ENCODE data around the gene HAO2. TPM values are rescaled to one million over a fixed set of nuclear protein-coding genes. Genes with fewer than 3 reads are reported as not detected.
A peak's percentile ranks its signal among the peaks of the same experiment; 100 is the strongest.

HAO2 gene
- total RNA-seq (not detected), polyA plus RNA-seq (ENCODE audit: insufficient read length in 6 of 6) (under 1 TPM; 0.11 to 0.76 (median 0.35) TPM)
- long read RNA-seq, donor 1: 0 reads
- long read RNA-seq, donor 2: 0 reads
- long read RNA-seq, donor 3: 0 reads
- long read RNA-seq, donor 4: 0 reads
- long read RNA-seq, donor 5: 0 reads
- long read RNA-seq, donor 6: 0 reads
- long read RNA-seq, donor 7: 0 reads
- long read RNA-seq, donor 8: 0 reads
- long read RNA-seq, donor 9: 0 reads
- long read RNA-seq, donor 10: 0 reads
- long read RNA-seq, donor 11: 0 reads
- long read RNA-seq, donor 12: 0 reads

GRCh38 chr1:119368554-119368953 is at the start of gene HAO2:
HAO2 (plus strand) TSS chr1:119368785; CDS start chr1:119381086, 12,301 bp downstream.
- no peaks in the 10 kb centered on the region for H3K4me1 ChIP-seq
- no peak within 1 kb of the TSS for H3K27ac ChIP-seq
- no peaks in the 10 kb centered on the region for H3K9me3 ChIP-seq
- no peaks in the 10 kb centered on the region for H3K36me3 ChIP-seq
- ATAC-seq: peak; percentile 49
- no peak within 1 kb of the TSS for H3K4me3 ChIP-seq
- DNase-seq: no peak
- no peak for TF ChIP-seq CTCF (IDR thresholded peaks at IDR 0.05)
- no peaks in the 10 kb centered on the region for H3K27me3 ChIP-seq
- intact Hi-C loops (cut with DNase I): loop anchor here in 1 of 2 donors (10.0 kb wide), 1 partner anchor 84 kb away; no protein-coding TSS in a partner anchor

- Histone ChIP-seq H3K36me3 (no peaks in the 10 kb centered on the region), H3K4me3 (no peak overlapping the region), H3K27me3 (no peaks in the 10 kb centered on the region), H3K9me3 (no peaks in the 10 kb centered on the region), H3K4me1 (no peaks in the 10 kb centered on the region), H3K27ac (no peak overlapping the region)
- intact Hi-C loops (cut with DNase I): no loop called here
- ATAC-seq: no peak
- TF ChIP-seq CTCF (IDR thresholded peaks at IDR 0.05): no peak
- no peak for DNase-seq
Observed at GRCh38 chr1:119320100-119320499, 48.5 kb upstream of the HAO2 start.

GRCh38 chr1:119321666-119322419 is 46.7 kb upstream of the HAO2 start:
- Histone ChIP-seq H3K4me3 (no peak overlapping the region), H3K27ac (no peak overlapping the region), H3K27me3 (peaks cover 0 to 6% of the 10 kb centered on the region in 2 donors), H3K9me3 (no peaks in the 10 kb centered on the region), H3K4me1 (no peaks in the 10 kb centered on the region), H3K36me3 (no peaks in the 10 kb centered on the region)
- TF ChIP-seq CTCF (IDR thresholded peaks at IDR 0.05): no peak
- DNase-seq (no peak), ATAC-seq (no peak)
- intact Hi-C loops (cut with DNase I): no loop called here

GRCh38 chr1:119323216-119323982 is 45.2 kb upstream of the HAO2 start:
- Histone ChIP-seq H3K27ac (no peak overlapping the region), H3K9me3 (no peaks in the 10 kb centered on the region)

More at GRCh38 chr1:119323216-119323982, 45.2 kb upstream of the HAO2 start:
- DNase-seq (no peak), ATAC-seq (no peak)
- Histone ChIP-seq H3K36me3 (no peaks in the 10 kb centered on the region), H3K4me1 (peaks cover 6% of the 10 kb centered on the region in 2 donors), H3K4me3 (no peak overlapping the region), H3K27me3 (peaks cover 0 to 21% of the 10 kb centered on the region in 2 donors)
- intact Hi-C loops (cut with DNase I): no loop called here
- no peak for TF ChIP-seq CTCF (IDR thresholded peaks at IDR 0.05)
